GM12878 (cell line): ENCODE measurements around the gene SEC24C. TPM values are rescaled to one million over a fixed set of nuclear protein-coding genes. Genes with fewer than 3 reads are reported as not detected.

ENCODE experiments used
- CBX5 ChIP-seq: sonication (generic); IDR thresholded peaks from 2 replicates; pipeline ENCODE4 v1.6.1; 2016; ENCODE audit warnings: low read depth, moderate library complexity, mild to moderate bottlenecking, inconsistent platforms
- CREB1 ChIP-seq: IDR thresholded peaks from 2 replicates; pipeline ENCODE4 v1.6.1; 2012; ENCODE audit warnings: low read depth, mild to moderate bottlenecking, inconsistent platforms
- EED ChIP-seq: sonication (generic); IDR thresholded peaks from 2 replicates; pipeline ENCODE4 v1.6.1; 2016; ENCODE audit warnings: antibody characterized with exemption, low read depth
- EZH2 ChIP-seq: IDR thresholded peaks from 2 replicates; pipeline ENCODE4 v1.6.1; 2012; ENCODE audit warnings: low read depth, mild to moderate bottlenecking, control low read depth, inconsistent platforms, low read length, borderline replicate concordance; ENCODE audit not compliant: control insufficient read depth
- FOXM1 ChIP-seq: IDR thresholded peaks from 2 replicates; pipeline ENCODE4 v1.6.1; 2012; ENCODE audit warnings: low read depth, mild to moderate bottlenecking, inconsistent platforms, low read length, moderate library complexity
- KDM1A ChIP-seq: fragments of 200-600 bp; sonication (generic); IDR thresholded peaks from 2 replicates; pipeline ENCODE4 v1.6.1; 2016; ENCODE audit warnings: borderline replicate concordance
- KLF5 ChIP-seq: fragments of 450-650 bp; IDR thresholded peaks from 2 replicates; pipeline ENCODE4 v1.6.1; 2014; ENCODE audit warnings: mild to moderate bottlenecking; ENCODE audit not compliant: partially characterized antibody
- MTA2 ChIP-seq: fragments of 450-650 bp; IDR thresholded peaks from 2 replicates; pipeline ENCODE4 v1.6.1; 2016; ENCODE audit warnings: low read depth, mild to moderate bottlenecking, moderate library complexity
- MXI1 ChIP-seq: fragments of 150-350 bp; IDR thresholded peaks from 2 replicates; pipeline ENCODE4 v1.6.1; 2011; ENCODE audit warnings: low read depth, mild to moderate bottlenecking, inconsistent platforms, low read length, improper control_type of control experiment
- NFIC ChIP-seq: IDR thresholded peaks from 2 replicates; pipeline ENCODE4 v1.6.1; 2012; ENCODE audit warnings: low read depth, mild to moderate bottlenecking, inconsistent platforms, low read length, moderate library complexity
- SPI1 ChIP-seq: IDR thresholded peaks from 2 replicates; pipeline ENCODE4 v1.6.1; 2011; ENCODE audit warnings: low read depth, mild to moderate bottlenecking, low read length, moderate library complexity, borderline replicate concordance; ENCODE audit not compliant: insufficient read depth
- TCF12 ChIP-seq: IDR thresholded peaks from 2 replicates; pipeline ENCODE4 v1.6.1; 2011; ENCODE audit warnings: low read depth, mild to moderate bottlenecking, low read length
- YY1 ChIP-seq: IDR thresholded peaks from 2 replicates; pipeline ENCODE4 v1.6.1; 2011; ENCODE audit warnings: low read depth, mild to moderate bottlenecking, low read length
- polyA plus RNA-seq, 11 experiments: library from polyadenylated mRNA; depleted of rRNA in 4 of 11; unstranded in 6 of 11; stranded (reverse) in 5 of 11; fragments of >200 nt; fragmentation: Nextera tagmentation in 4 of 11; fragmentation: Illumina TruSeq in 1 of 11; extraction: Ambion mirVana in 4 of 11; extraction: Trizol in 1 of 11; gene quantifications; 1 replicate in 1 of 11; 2 replicates in 10 of 11; pipeline versions ENCODE4 v1.2.1 to v1.2.3, GENCODE V29; 2011 to 2016; ENCODE audit warnings: inconsistent platforms in 2 of 11, missing spikeins in 2 of 11, low read depth in 1 of 11
- total RNA-seq, 4 experiments: library from RNA; depleted of rRNA in 3 of 4; stranded (reverse); fragments of >200 nt in 3 of 4; fragmentation: Illumina TruSeq in 1 of 4; extraction: Trizol in 1 of 4; gene quantifications; 2 replicates each; pipeline versions ENCODE4 v1.2.1 to v1.2.3, GENCODE V29; 2013 to 2021
- TF ChIP-seq, protein P1 (sequence below): fragments of 450-650 bp; IDR thresholded peaks from 2 replicates; pipeline ENCODE4 v1.6.1; 2017; ENCODE audit warnings: low read depth, mild to moderate bottlenecking, moderate library complexity
- TF ChIP-seq, protein P2 (sequence below): fragments of 450-650 bp; IDR thresholded peaks from 2 replicates; pipeline ENCODE4 v1.6.1; 2016; ENCODE audit warnings: mild to moderate bottlenecking

The SEC24C gene
- total and polyA plus RNA-seq, 10 of the 15 experiments (the other 5 are each of a cell fraction or from before 2014, with no cell fraction given) = 12.7 to 117 (median 73.8) TPM

DNA sequence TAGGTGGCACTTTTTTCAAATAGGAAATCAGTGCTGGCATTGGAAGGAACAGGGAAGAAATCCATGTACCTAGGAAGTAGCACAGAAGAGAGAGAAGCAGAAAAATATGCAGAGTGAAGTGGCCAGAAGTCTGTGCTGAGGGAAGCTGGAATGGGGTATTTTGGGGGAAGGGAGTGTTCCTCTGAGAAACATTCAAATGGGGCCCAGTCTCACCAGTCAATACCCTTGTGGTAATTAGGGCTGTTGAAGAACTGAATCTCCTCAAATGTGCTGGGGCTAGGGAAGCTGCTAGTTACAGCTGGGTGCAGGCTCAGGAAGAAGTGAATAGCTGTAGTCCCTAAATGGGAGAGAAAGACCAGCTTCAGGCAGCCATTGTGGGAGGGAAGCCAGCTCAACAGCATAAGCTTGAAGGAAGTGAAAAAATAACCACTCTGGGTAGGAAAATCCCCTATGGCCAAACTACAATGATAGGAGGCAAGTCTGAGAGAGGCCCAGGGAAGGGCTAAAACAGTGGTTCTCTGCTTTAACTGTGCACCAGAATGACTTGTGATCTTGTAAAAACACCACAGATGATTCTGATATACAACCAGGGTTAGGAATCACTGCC, 59.6 kb downstream of the SEC24C start (continued):
- TF ChIP-seq, protein P1, sequence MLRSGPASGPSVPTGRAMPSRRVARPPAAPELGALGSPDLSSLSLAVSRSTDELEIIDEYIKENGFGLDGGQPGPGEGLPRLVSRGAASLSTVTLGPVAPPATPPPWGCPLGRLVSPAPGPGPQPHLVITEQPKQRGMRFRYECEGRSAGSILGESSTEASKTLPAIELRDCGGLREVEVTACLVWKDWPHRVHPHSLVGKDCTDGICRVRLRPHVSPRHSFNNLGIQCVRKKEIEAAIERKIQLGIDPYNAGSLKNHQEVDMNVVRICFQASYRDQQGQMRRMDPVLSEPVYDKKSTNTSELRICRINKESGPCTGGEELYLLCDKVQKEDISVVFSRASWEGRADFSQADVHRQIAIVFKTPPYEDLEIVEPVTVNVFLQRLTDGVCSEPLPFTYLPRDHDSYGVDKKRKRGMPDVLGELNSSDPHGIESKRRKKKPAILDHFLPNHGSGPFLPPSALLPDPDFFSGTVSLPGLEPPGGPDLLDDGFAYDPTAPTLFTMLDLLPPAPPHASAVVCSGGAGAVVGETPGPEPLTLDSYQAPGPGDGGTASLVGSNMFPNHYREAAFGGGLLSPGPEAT = peak; percentile 90
- TF ChIP-seq TCF12 (no peak), FOXM1 (0 out of 2 replicates have a peak, but pooled peaks have one; percentile 14), EED (0 out of 2 replicates have a peak, but pooled peaks have one; percentile 27), CBX5 (no peak), CREB1 (no peak), KDM1A (no peak), EZH2 (no peak), SPI1 (peak; percentile 82), NFIC (peak; percentile 53; the same call in 1 of the 2 replicates), MXI1 (peak; percentile 35; the same call in 1 of the 2 replicates), MTA2 (no peak), YY1 (peak; percentile 92), KLF5 (peak; percentile 17)
- TF ChIP-seq, protein P2, sequence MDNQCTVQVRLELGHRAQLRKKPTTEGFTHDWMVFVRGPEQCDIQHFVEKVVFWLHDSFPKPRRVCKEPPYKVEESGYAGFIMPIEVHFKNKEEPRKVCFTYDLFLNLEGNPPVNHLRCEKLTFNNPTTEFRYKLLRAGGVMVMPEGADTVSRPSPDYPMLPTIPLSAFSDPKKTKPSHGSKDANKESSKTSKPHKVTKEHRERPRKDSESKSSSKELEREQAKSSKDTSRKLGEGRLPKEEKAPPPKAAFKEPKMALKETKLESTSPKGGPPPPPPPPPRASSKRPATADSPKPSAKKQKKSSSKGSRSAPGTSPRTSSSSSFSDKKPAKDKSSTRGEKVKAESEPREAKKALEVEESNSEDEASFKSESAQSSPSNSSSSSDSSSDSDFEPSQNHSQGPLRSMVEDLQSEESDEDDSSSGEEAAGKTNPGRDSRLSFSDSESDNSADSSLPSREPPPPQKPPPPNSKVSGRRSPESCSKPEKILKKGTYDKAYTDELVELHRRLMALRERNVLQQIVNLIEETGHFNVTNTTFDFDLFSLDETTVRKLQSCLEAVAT = no peak
